ENCODE results near the gene WDR75.

The WDR75 gene

GRCh38 chr2:189421644-189422043 lies 19.6 kb upstream of the WDR75 start:
- Histone ChIP-seq H2BK5ac (ENCODE audit: low read length) (no peak overlapping the region), H3K9ac (ENCODE audit: low read depth, low read length, poor library complexity) (no peak overlapping the region), H3K14ac (ENCODE audit: low read length) (no peak overlapping the region), H2BK120ac (ENCODE audit: low read depth, low read length) (no peak overlapping the region), H2AFZ (ENCODE audit: low read length) (no peak overlapping the region), H3K4me2 (ENCODE audit: insufficient read depth, low read length, poor library complexity, severe bottlenecking) (no peak overlapping the region), H4K91ac (ENCODE audit: low read depth, low read length, poor library complexity) (no peak overlapping the region), H3K4me1 (ENCODE audit: control insufficient read depth in 2 of 2, insufficient read depth in 1 of 2, low read depth in 1 of 2, low read length in 2 of 2) (no peaks in the 10 kb centered on the region), H3K36me3 (replicated peaks in 1 of 2; ENCODE audit: control insufficient read depth in 2 of 2, insufficient read depth in 2 of 2, low read length in 2 of 2) (no peaks in the 10 kb centered on the region), H3K4me3 (ENCODE audit: low read length in 2 of 2) (no peak overlapping the region), H3K4ac (ENCODE audit: low read length) (no peak overlapping the region), H3K79me1 (ENCODE audit: low read depth, low read length) (no peaks in the 10 kb centered on the region), H2AK5ac (ENCODE audit: low read depth, low read length) (no peak overlapping the region), H3K23ac (ENCODE audit: low read depth, low read length, poor library complexity) (no peak overlapping the region), H3K27me3 (ENCODE audit: control insufficient read depth in 3 of 3, insufficient read depth in 3 of 3, low read depth in 1 of 3, low read length in 3 of 3) (no peaks in the 10 kb centered on the region), H3K9me3 (replicated peaks in 1 of 2; ENCODE audit: control insufficient read depth in 2 of 2, insufficient read depth in 1 of 2, low read depth in 1 of 2, low read length in 2 of 2) (no peaks in the 10 kb centered on the region), H2BK12ac (ENCODE audit: low read length) (no peak overlapping the region), H3K27ac (replicated peaks; ENCODE audit: low read length) (no peak overlapping the region), H4K8ac (ENCODE audit: low read depth, low read length) (no peak overlapping the region), H3K18ac (ENCODE audit: low read length) (no peak overlapping the region), H2BK15ac (ENCODE audit: low read length) (no peak overlapping the region)
- DNase-seq (ENCODE audit: low spot score) = no peak
- no CpG with 5 or more reads among the region's 1 CpG for WGBS, 2 donors (ENCODE audit: extremely low coverage in 2 of 2, insufficient read length in 2 of 2, insufficient replicate concordance in 1 of 2)

GRCh38 chr2:189424961-189425360 lies 16.3 kb upstream of the WDR75 start:
- H3K4me3 ChIP-seq (ENCODE audit: low read length in 2 of 2) = no peak overlapping the region
- peaks cover 2 to 14% of the 10 kb centered on the region in 2 donors for H3K9me3 ChIP-seq (replicated peaks in 1 of 2; ENCODE audit: control insufficient read depth in 2 of 2, insufficient read depth in 1 of 2, low read depth in 1 of 2, low read length in 2 of 2)
- no peak overlapping the region for H2BK15ac ChIP-seq (ENCODE audit: low read length)
- no peak overlapping the region for H3K4me2 ChIP-seq (ENCODE audit: insufficient read depth, low read length, poor library complexity, severe bottlenecking)
- H3K36me3 ChIP-seq (replicated peaks in 1 of 2; ENCODE audit: control insufficient read depth in 2 of 2, insufficient read depth in 2 of 2, low read length in 2 of 2) = no peaks in the 10 kb centered on the region
- H3K18ac ChIP-seq (ENCODE audit: low read length) = no peak overlapping the region
- no peak for DNase-seq (ENCODE audit: low spot score)
- H3K4me1 ChIP-seq (ENCODE audit: control insufficient read depth in 2 of 2, insufficient read depth in 1 of 2, low read depth in 1 of 2, low read length in 2 of 2) = no peaks in the 10 kb centered on the region
- H2BK12ac ChIP-seq (ENCODE audit: low read length) = no peak overlapping the region
- H4K91ac ChIP-seq (ENCODE audit: low read depth, low read length, poor library complexity) = no peak overlapping the region
- H2BK120ac ChIP-seq (ENCODE audit: low read depth, low read length) = no peak overlapping the region
- no peak overlapping the region for H4K8ac ChIP-seq (ENCODE audit: low read depth, low read length)
- H3K14ac ChIP-seq (ENCODE audit: low read length) = no peak overlapping the region
- H3K23ac ChIP-seq (ENCODE audit: low read depth, low read length, poor library complexity) = no peak overlapping the region
- H3K79me1 ChIP-seq (ENCODE audit: low read depth, low read length) = no peaks in the 10 kb centered on the region
- WGBS, 2 donors (ENCODE audit: extremely low coverage in 2 of 2, insufficient read length in 2 of 2, insufficient replicate concordance in 1 of 2) = no CpG with 5 or more reads among the region's 2 CpGs
- H3K4ac ChIP-seq (ENCODE audit: low read length) = no peak overlapping the region
- H3K27me3 ChIP-seq (ENCODE audit: control insufficient read depth in 3 of 3, insufficient read depth in 3 of 3, low read depth in 1 of 3, low read length in 3 of 3) = no peaks in the 10 kb centered on the region
- no peak overlapping the region for H3K9ac ChIP-seq (ENCODE audit: low read depth, low read length, poor library complexity)
- H2BK5ac ChIP-seq (ENCODE audit: low read length) = no peak overlapping the region
- H3K27ac ChIP-seq (replicated peaks; ENCODE audit: low read length) = no peak overlapping the region
- H2AFZ ChIP-seq (ENCODE audit: low read length) = no peak overlapping the region
- no peak overlapping the region for H2AK5ac ChIP-seq (ENCODE audit: low read depth, low read length)

- no CpG with 5 or more reads among the region's 1 CpG for WGBS, 2 donors (ENCODE audit: extremely low coverage in 2 of 2, insufficient read length in 2 of 2, insufficient replicate concordance in 1 of 2)
- Histone ChIP-seq H3K4me1 (ENCODE audit: control insufficient read depth in 2 of 2, insufficient read depth in 1 of 2, low read depth in 1 of 2, low read length in 2 of 2) (peaks cover 2 to 3% of the 10 kb centered on the region in 2 donors), H3K23ac (ENCODE audit: low read depth, low read length, poor library complexity) (no peak overlapping the region), H3K79me1 (ENCODE audit: low read depth, low read length) (no peaks in the 10 kb centered on the region), H3K9ac (ENCODE audit: low read depth, low read length, poor library complexity) (no peak overlapping the region), H2AK5ac (ENCODE audit: low read depth, low read length) (no peak overlapping the region), H4K91ac (ENCODE audit: low read depth, low read length, poor library complexity) (no peak overlapping the region), H3K4ac (ENCODE audit: low read length) (no peak overlapping the region), H4K8ac (ENCODE audit: low read depth, low read length) (no peak overlapping the region), H3K4me3 (ENCODE audit: low read length in 2 of 2) (no peak overlapping the region), H3K36me3 (replicated peaks in 1 of 2; ENCODE audit: control insufficient read depth in 2 of 2, insufficient read depth in 2 of 2, low read length in 2 of 2) (no peaks in the 10 kb centered on the region), H3K27ac (replicated peaks; ENCODE audit: low read length) (no peak overlapping the region), H3K9me3 (replicated peaks in 1 of 2; ENCODE audit: control insufficient read depth in 2 of 2, insufficient read depth in 1 of 2, low read depth in 1 of 2, low read length in 2 of 2) (peaks cover 2 to 14% of the 10 kb centered on the region in 2 donors), H3K27me3 (ENCODE audit: control insufficient read depth in 3 of 3, insufficient read depth in 3 of 3, low read depth in 1 of 3, low read length in 3 of 3) (no peaks in the 10 kb centered on the region), H2BK5ac (ENCODE audit: low read length) (no peak overlapping the region), H3K14ac (ENCODE audit: low read length) (no peak overlapping the region), H3K18ac (ENCODE audit: low read length) (no peak overlapping the region), H2BK120ac (ENCODE audit: low read depth, low read length) (no peak overlapping the region), H2BK12ac (ENCODE audit: low read length) (no peak overlapping the region), H2BK15ac (ENCODE audit: low read length) (no peak overlapping the region), H3K4me2 (ENCODE audit: insufficient read depth, low read length, poor library complexity, severe bottlenecking) (no peak overlapping the region), H2AFZ (ENCODE audit: low read length) (no peak overlapping the region)
- no peak for DNase-seq (ENCODE audit: low spot score)
Measured at GRCh38 chr2:189425676-189426075, 15.6 kb upstream of the WDR75 start.

DNA sequence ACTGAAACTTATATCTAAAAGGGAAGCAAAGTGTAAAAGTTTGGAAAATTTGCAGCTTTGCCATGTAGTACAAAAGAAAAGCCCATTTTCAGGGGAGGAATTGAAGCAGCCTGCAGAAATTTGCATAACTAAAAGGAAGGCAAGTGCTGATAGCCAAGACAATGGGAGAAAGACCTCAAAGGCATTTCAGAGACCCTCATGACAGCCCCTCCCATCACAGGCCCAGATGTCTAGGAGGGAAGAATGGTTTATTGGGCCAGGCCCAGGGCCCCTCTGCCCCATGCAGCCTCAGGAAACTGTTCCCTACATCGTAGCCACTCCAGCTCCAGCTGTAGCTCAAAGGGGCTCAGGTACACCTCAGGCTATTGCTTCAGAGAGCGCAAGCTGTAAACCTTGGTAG lies 14.4 kb upstream of the WDR75 start:
- Histone ChIP-seq H2AFZ (ENCODE audit: low read length) (no peak overlapping the region), H4K8ac (ENCODE audit: low read depth, low read length) (no peak overlapping the region), H3K18ac (ENCODE audit: low read length) (no peak overlapping the region), H2BK15ac (ENCODE audit: low read length) (no peak overlapping the region), H3K79me1 (ENCODE audit: low read depth, low read length) (no peaks in the 10 kb centered on the region), H3K27me3 (ENCODE audit: control insufficient read depth in 3 of 3, insufficient read depth in 3 of 3, low read depth in 1 of 3, low read length in 3 of 3) (no peaks in the 10 kb centered on the region), H3K27ac (replicated peaks; ENCODE audit: low read length) (no peak overlapping the region), H3K9ac (ENCODE audit: low read depth, low read length, poor library complexity) (no peak overlapping the region), H2AK5ac (ENCODE audit: low read depth, low read length) (no peak overlapping the region), H3K23ac (ENCODE audit: low read depth, low read length, poor library complexity) (no peak overlapping the region), H3K4me2 (ENCODE audit: insufficient read depth, low read length, poor library complexity, severe bottlenecking) (no peak overlapping the region), H3K4me1 (ENCODE audit: control insufficient read depth in 2 of 2, insufficient read depth in 1 of 2, low read depth in 1 of 2, low read length in 2 of 2) (peaks cover 2 to 3% of the 10 kb centered on the region in 2 donors), H3K9me3 (replicated peaks in 1 of 2; ENCODE audit: control insufficient read depth in 2 of 2, insufficient read depth in 1 of 2, low read depth in 1 of 2, low read length in 2 of 2) (peaks cover 2 to 14% of the 10 kb centered on the region in 2 donors), H3K4ac (ENCODE audit: low read length) (no peak overlapping the region), H3K36me3 (replicated peaks in 1 of 2; ENCODE audit: control insufficient read depth in 2 of 2, insufficient read depth in 2 of 2, low read length in 2 of 2) (no peaks in the 10 kb centered on the region), H3K14ac (ENCODE audit: low read length) (no peak overlapping the region), H4K91ac (ENCODE audit: low read depth, low read length, poor library complexity) (no peak overlapping the region), H3K4me3 (ENCODE audit: low read length in 2 of 2) (no peak overlapping the region), H2BK5ac (ENCODE audit: low read length) (no peak overlapping the region), H2BK120ac (ENCODE audit: low read depth, low read length) (no peak overlapping the region), H2BK12ac (ENCODE audit: low read length) (no peak overlapping the region)
- no CpG with 5 or more reads among the region's 2 CpGs for WGBS, 2 donors (ENCODE audit: extremely low coverage in 2 of 2, insufficient read length in 2 of 2, insufficient replicate concordance in 1 of 2)
- DNase-seq (ENCODE audit: low spot score) = no peak
